Hematopoietic multipotent progenitor cell (in vitro differentiated cells): ENCODE results near the gene ADAP1. TPM values are rescaled to one million over a fixed set of nuclear protein-coding genes. Genes with fewer than 3 reads are reported as not detected.

Experiments
- DNase-seq, 3 donors: peaks; one replicate each; pipeline ENCODE4 v3.0.0-alpha.2; 2011 to 2015; ENCODE audit warnings: low read depth in 2 of 3, low spot score in 2 of 3
- total RNA-seq: library from RNA; depleted of rRNA; stranded (reverse); fragments of >200 nt; gene quantifications from one replicate; pipeline ENCODE4 v1.2.3, GENCODE V29; 2012

Gene ADAP1
- total RNA-seq, 1 donor = 16.2 TPM

DNA sequence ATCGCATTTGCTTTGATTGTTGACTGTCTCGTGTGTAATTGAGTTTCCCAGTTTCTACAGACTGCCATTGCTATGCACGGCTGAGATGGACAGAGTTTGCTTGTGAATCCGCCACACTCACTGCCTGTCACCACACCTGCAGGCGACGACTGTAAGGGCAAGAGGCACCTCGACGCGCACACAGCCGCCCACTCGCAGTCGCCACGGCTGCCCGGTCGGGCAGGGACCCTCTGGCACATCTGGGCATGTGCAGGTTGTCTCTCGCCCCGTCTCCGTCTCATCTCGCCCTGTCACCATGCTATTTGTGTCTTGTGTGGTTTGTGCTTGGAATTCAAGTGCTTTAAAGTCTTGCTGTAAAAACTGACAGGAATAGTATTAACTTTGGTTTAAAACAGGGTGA is 104.7 kb downstream of the ADAP1 start:
- DNase-seq = no peak

DNA sequence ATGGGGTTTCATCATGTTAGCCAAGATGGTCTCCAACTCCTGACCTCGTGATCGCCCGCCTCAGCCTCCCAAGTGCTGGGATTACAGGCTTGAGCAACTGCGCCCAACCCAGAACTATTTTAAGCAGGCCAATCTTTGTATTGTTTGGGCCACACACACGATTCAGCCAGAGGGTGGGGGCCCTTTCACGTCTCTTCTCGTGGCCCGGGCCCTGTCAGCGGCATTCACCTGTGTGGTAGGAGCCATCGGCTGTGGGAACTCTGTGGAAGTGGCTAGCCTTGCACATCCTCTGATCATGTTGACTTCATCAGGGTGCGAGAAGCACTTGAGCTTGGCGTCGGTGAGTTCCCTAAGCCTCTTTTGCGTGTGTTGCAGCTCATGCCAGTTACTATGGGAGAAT is 105.3 kb downstream of the ADAP1 start:
- DNase-seq = no peak

Other genes starting within 250 kb of the ADAP1 start
- gene DNAAF5, start 228.0 kb downstream of the ADAP1 start, total RNA-seq = 46.0 TPM
- gene PRKAR1B, start 227.4 kb downstream of the ADAP1 start, total RNA-seq = 11.6 TPM
- gene SUN1, start 122.2 kb downstream of the ADAP1 start, total RNA-seq = 118 TPM
- 37.4 TPM for gene GET4, start 78.1 kb downstream of the ADAP1 start, total RNA-seq
- gene COX19, start 20.9 kb upstream of the ADAP1 start, total RNA-seq = 23.7 TPM
- gene CYP2W1, start 28.5 kb upstream of the ADAP1 start, total RNA-seq = not detected
- 33.9 TPM for gene GPR146, start 89.9 kb upstream of the ADAP1 start, total RNA-seq
- gene GPER1, start 133.4 kb upstream of the ADAP1 start, total RNA-seq = 0.27 TPM
- gene ZFAND2A, start 205.5 kb upstream of the ADAP1 start, total RNA-seq = 23.4 TPM